ENCODE results near the gene GNAS-AS1. TPM values are rescaled to one million over a fixed set of nuclear protein-coding genes. Genes with fewer than 3 reads are reported as not detected.

The GNAS-AS1 gene
- total and polyA plus RNA-seq, 2 experiments from 2014 or later: 0.98 TPM; not detected in 1

- Histone ChIP-seq H3K4me3 (no peak overlapping the region), H3K27ac (no peak overlapping the region), H3K4me1 (ENCODE audit: insufficient read depth) (no peaks in the 10 kb centered on the region), H3K4me2 (no peak overlapping the region), H3K9me3 (ENCODE audit: low read depth) (no peaks in the 10 kb centered on the region), H3K36me3 (replicated peaks; ENCODE audit: insufficient read depth, low read depth) (no peaks in the 10 kb centered on the region), H3K79me2 (no peaks in the 10 kb centered on the region), H4K20me1 (ENCODE audit: insufficient read depth, poor library complexity, severe bottlenecking) (no peaks in the 10 kb centered on the region), H3K9me2 (replicated peaks; ENCODE audit: insufficient read depth) (no peaks in the 10 kb centered on the region), H2AFZ (no peak overlapping the region), H3K27me3 (no peaks in the 10 kb centered on the region)
- no peak for DNase-seq (ENCODE audit: low spot score)
- TF ChIP-seq CTCF (IDR thresholded peaks at IDR 0.05; ENCODE audit: poor library complexity): no peak
- no peak for TF ChIP-seq EZH2 (IDR thresholded peaks at IDR 0.05; ENCODE audit: borderline replicate concordance)
- no peak for TF ChIP-seq EZH2phosphoT487 (IDR thresholded peaks at IDR 0.05; ENCODE audit: low read depth, severe bottlenecking, unreplicated experiment)
- WGBS (ENCODE audit: low lambda C conversion rate, missing lambda C conversion rate): 87% methylated on average over 10 of the region's 10 CpGs
Observed at GRCh38 chr20:58810879-58811250, 39.8 kb downstream of the GNAS-AS1 start.

- Histone ChIP-seq H3K9me2 (replicated peaks; ENCODE audit: insufficient read depth) (no peaks in the 10 kb centered on the region), H3K4me3 (no peak overlapping the region), H3K36me3 (replicated peaks; ENCODE audit: insufficient read depth, low read depth) (no peaks in the 10 kb centered on the region), H2AFZ (no peak overlapping the region), H3K27me3 (no peaks in the 10 kb centered on the region), H3K4me2 (no peak overlapping the region), H3K9me3 (ENCODE audit: low read depth) (no peaks in the 10 kb centered on the region), H4K20me1 (ENCODE audit: insufficient read depth, poor library complexity, severe bottlenecking) (no peaks in the 10 kb centered on the region), H3K4me1 (ENCODE audit: insufficient read depth) (no peaks in the 10 kb centered on the region), H3K27ac (no peak overlapping the region), H3K79me2 (no peaks in the 10 kb centered on the region)
- no peak for TF ChIP-seq EZH2 (IDR thresholded peaks at IDR 0.05; ENCODE audit: borderline replicate concordance)
- no peak for TF ChIP-seq EZH2phosphoT487 (IDR thresholded peaks at IDR 0.05; ENCODE audit: low read depth, severe bottlenecking, unreplicated experiment)
- no peak for TF ChIP-seq CTCF (IDR thresholded peaks at IDR 0.05; ENCODE audit: poor library complexity)
- DNase-seq (ENCODE audit: low spot score): no peak
- WGBS (ENCODE audit: low lambda C conversion rate, missing lambda C conversion rate): 88% methylated on average over 19 of the region's 19 CpGs
Observed at GRCh38 chr20:58810116-58810878, 40.4 kb downstream of the GNAS-AS1 start.

- H3K4me2 ChIP-seq: no peak overlapping the region
Observed at GRCh38 chr20:58808271-58809046, 42.2 kb downstream of the GNAS-AS1 start.

More at GRCh38 chr20:58808271-58809046, 42.2 kb downstream of the GNAS-AS1 start:
- H3K79me2 ChIP-seq: no peaks in the 10 kb centered on the region
- no peaks in the 10 kb centered on the region for H3K9me3 ChIP-seq (ENCODE audit: low read depth)
- H3K9me2 ChIP-seq (replicated peaks; ENCODE audit: insufficient read depth): no peaks in the 10 kb centered on the region
- no peak overlapping the region for H3K4me3 ChIP-seq
- no peaks in the 10 kb centered on the region for H3K27me3 ChIP-seq
- no peaks in the 10 kb centered on the region for H4K20me1 ChIP-seq (ENCODE audit: insufficient read depth, poor library complexity, severe bottlenecking)
- H3K4me1 ChIP-seq (ENCODE audit: insufficient read depth): no peaks in the 10 kb centered on the region
- no peaks in the 10 kb centered on the region for H3K36me3 ChIP-seq (replicated peaks; ENCODE audit: insufficient read depth, low read depth)
- no peak overlapping the region for H3K27ac ChIP-seq
- no peak for TF ChIP-seq EZH2phosphoT487 (IDR thresholded peaks at IDR 0.05; ENCODE audit: low read depth, severe bottlenecking, unreplicated experiment)
- TF ChIP-seq EZH2 (IDR thresholded peaks at IDR 0.05; ENCODE audit: borderline replicate concordance): no peak
- no peak for TF ChIP-seq CTCF (IDR thresholded peaks at IDR 0.05; ENCODE audit: poor library complexity)
- WGBS (ENCODE audit: low lambda C conversion rate, missing lambda C conversion rate): 73% methylated on average over 17 of the region's 17 CpGs
- no peak overlapping the region for H2AFZ ChIP-seq
- no peak for DNase-seq (ENCODE audit: low spot score)
